Measurements from ENCODE around the gene ACADVL.
"Not testable (repeated sequence)": the region's sequence is repeated elsewhere in the genome, so short reads cannot be mapped to it uniquely, and the experiment has no call there.

Gene ACADVL

GRCh38 chr17:7176841-7177190 is 42.9 kb upstream of the ACADVL start:
- TF ChIP-seq, protein P1, sequence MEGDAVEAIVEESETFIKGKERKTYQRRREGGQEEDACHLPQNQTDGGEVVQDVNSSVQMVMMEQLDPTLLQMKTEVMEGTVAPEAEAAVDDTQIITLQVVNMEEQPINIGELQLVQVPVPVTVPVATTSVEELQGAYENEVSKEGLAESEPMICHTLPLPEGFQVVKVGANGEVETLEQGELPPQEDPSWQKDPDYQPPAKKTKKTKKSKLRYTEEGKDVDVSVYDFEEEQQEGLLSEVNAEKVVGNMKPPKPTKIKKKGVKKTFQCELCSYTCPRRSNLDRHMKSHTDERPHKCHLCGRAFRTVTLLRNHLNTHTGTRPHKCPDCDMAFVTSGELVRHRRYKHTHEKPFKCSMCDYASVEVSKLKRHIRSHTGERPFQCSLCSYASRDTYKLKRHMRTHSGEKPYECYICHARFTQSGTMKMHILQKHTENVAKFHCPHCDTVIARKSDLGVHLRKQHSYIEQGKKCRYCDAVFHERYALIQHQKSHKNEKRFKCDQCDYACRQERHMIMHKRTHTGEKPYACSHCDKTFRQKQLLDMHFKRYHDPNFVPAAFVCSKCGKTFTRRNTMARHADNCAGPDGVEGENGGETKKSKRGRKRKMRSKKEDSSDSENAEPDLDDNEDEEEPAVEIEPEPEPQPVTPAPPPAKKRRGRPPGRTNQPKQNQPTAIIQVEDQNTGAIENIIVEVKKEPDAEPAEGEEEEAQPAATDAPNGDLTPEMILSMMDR (IDR thresholded peaks at IDR 0.05; ENCODE audit: insufficient read depth, missing control alignments): no peak
- FAIRE-seq (no peak), DNase-seq (ENCODE audit: insufficient read length, low spot score) (no peak)

DNA sequence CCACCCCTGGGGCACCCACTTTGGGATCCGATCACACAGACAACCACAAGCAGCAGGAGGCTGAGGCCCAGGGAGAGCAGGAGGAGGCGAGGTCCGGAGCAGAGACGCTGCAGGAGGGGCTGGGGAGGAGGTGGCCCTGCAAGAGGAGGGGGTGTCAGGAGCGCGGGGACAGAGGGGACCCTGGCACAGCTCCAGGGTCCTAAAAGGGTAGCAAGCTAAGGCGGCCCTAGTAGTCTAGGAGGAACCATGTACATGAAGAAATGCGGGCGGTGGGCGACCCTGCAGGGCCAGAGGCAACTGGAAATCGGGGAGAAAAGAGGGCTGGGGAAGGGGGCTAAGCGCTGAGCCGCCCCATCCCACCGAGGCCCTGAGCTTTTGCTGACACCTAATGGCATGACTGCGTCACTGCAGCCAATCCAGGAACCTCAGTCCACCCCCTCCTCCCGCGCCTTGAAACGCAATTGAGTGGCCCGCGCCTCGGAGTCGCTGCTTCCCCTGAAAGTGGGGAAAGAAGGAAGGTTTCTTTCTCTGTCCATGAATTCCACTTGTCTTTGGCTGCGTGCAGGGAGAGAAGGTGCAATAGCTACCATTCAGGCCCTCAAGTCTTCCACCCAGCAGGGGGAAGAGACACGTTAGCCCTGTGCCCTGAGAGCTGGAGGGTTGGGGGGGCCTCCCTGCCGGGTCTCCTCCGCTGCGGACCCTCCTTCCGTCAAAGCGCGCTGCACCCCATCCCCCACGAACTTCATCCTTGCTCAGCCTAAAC is 42.4 kb upstream of the ACADVL start:
- FAIRE-seq (no peak), DNase-seq (ENCODE audit: insufficient read length, low spot score) (peak; percentile 87)
- TF ChIP-seq, protein P1 (IDR thresholded peaks at IDR 0.05; ENCODE audit: insufficient read depth, missing control alignments): peak; percentile 58

DNA sequence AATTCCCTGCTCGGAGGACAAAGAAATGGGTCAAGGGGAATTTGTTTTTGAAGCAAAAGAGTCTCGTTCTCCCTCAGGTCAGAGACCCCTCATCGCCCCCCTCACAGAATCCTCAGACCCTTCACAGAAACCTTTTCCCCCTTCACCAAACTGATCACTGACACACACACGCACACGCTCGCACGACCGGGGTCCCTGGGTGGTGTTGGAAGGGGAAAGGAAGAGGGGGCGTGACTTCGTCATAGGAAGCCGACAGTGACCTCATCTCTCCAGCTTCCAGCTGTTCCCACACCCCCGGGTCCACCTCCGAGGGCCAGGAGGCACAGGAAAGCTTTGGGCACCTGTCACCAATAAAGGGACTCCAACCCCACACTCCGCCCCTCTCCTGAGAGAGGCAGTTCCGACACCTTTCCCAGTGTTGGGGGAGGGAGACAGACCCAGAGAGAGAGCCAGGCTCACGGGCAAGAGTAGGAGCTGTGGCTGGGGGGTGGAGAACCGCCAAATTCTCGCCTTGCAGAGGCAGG is 41.7 kb upstream of the ACADVL start:
- DNase-seq (ENCODE audit: insufficient read length, low spot score) (no peak), FAIRE-seq (no peak)
- TF ChIP-seq, protein P1 (IDR thresholded peaks at IDR 0.05; ENCODE audit: insufficient read depth, missing control alignments): no peak

DNA sequence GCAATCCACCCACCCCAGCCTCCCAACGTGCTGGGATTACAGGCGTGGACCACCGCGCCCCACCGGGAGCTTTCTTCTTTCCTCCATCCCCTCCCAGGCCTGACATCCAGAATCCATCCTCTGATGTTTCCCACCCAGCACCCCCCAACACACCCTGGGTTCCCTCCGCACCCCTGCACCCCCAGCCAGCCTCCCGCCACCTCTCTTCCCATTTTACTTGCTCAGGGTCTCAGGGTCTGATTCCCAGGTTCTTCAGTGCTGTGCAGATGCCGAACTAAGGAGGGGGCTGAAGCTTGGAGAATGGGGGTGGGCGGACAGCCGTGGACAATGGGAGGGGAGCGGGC is 40.8 kb upstream of the ACADVL start:
- DNase-seq (ENCODE audit: insufficient read length, low spot score) (no peak), FAIRE-seq (no peak)
- TF ChIP-seq, protein P1 (IDR thresholded peaks at IDR 0.05; ENCODE audit: insufficient read depth, missing control alignments): no peak

DNA sequence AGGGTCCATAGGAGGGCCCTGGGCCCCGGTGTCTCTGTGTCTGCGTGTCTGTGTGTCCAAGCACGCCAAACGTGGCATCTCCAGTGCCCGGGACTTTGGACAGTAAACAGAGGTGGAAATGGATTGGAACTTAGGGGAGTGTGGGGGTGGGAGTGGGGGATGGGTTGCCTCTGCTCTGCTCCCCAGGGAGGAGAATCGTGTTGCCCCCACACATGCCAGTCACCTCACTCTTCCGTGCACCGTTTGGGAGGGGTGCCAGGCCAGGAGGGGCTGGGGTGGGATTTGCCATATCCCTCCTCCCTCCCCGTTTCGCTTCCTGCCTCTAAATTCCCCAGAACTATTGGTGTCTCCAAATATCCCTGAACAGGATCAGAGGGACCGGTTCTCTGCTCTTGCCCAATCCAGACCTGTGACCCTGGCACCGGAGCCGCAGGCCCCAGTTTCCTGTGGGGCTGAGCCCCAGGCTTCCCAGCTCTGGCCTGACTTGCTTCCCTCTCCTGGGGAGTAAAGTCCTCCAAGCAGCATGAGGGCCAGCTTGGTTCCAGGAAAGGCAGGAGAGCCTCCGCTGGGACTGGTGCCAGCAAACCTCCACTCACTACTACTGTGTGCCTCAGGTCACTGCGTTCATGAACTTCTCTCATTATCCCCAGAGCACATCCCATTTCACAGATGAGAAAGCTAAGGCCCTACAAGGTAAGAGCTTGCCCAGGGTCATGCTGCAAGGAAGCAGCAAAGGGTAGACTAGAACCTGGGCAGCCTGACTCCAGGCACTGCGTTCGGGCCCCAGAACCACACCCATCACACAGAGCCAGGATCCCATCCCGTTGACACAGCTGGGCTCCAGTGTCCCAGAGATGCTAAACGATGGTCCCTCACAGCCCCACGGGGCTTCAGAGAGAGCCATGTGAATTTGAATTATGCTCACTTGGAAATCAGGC is 40.2 kb upstream of the ACADVL start, which contains the start of gene ASGR1:
TSS of gene ASGR1 (minus strand) at position 54 of the 938 bp plus-strand sequence. CDS start 807 bp downstream, outside the sequence.
- TF ChIP-seq, protein P1 (IDR thresholded peaks at IDR 0.05; ENCODE audit: insufficient read depth, missing control alignments): no peak
- DNase-seq (ENCODE audit: insufficient read length, low spot score) (no peak), FAIRE-seq (no peak)

DNA sequence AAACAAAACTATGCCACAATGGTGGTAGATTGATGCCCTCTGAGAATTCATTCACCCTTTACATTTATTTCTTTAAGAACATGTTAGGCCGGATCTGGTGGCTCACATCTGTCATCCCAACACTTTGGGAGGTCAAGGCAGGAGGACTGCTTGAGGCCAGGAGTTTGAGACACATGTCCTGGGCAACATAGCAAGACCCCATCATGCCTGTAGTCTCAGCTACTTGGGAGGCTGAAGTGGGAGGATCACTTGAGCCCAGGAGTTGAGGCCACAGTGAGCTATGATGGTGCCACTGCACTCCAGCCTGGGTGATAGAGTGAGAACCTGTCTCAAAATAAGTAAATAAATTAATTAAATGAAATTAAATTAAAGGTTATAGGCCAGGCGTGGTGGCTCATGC is 37.6 kb upstream of the ACADVL start:
- FAIRE-seq; DNase-seq (ENCODE audit: insufficient read length, low spot score): not testable (repeated sequence)

DNA sequence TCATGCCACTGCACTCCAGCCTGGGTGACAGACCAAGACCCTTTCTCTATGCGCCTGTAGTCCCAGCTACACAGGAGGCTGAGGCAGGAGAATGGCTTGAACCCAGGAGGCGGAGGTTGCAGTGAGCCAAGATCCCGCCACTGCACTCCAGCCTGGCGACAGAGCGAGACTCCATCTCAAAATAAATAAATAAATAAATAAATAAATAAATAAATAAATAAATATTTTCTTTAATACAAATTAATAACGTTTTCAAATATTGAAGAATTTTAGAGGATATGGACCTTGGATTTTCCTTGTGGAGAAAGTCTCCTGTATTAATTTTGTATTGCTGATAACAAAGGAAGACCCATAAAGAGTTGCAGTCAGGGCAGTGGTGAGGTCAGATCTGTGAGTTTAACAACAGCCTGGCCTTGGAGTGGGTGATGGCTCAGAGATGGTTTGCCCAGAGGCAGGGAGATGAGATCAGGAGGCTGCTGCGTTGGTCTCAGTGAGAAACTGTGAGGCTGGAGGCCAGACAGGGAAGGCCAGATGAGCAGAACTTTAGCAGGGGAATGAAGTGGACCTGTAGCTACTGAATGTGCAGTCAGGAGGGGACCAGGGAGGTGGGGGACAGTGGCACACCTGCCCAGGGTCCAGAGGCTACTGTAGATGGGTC is 36.2 kb upstream of the ACADVL start:
- no peak for FAIRE-seq
- no peak for DNase-seq (ENCODE audit: insufficient read length, low spot score)
- TF ChIP-seq, protein P1 (IDR thresholded peaks at IDR 0.05; ENCODE audit: insufficient read depth, missing control alignments): no peak
